Calu3 (cell line): Measurements from ENCODE around the gene NCAPH2. TPM values are rescaled to one million over a fixed set of nuclear protein-coding genes. Genes with fewer than 3 reads are reported as not detected.
A peak's percentile ranks its signal among the peaks of the same experiment; 100 is the strongest.

ENCODE experiments used
- BruUV-seq: library from RNA; stranded (reverse); fragments of 400-500 nt; replicated peaks from 2 replicates; lab custom pipeline; 2021; lab: Mats Ljungman, UMichigan
- CTCF ChIA-PET: fragments of 300-600 bp; sonication (Branson Sonifier 250); formaldehyde crosslinking; loops from one replicate; lab custom pipeline; 2022; ENCODE audit warnings: antibody characterized with exemption; lab: Charles Lee
- DNase-seq: peaks from one replicate; pipeline ENCODE4 v3.0.0; 2022
- H3K27ac Mint-ChIP-seq: one replicate; pipeline ENCODE4 v1.8.0; 2022; ENCODE audit warnings: mixed read lengths; ENCODE audit not compliant: unreplicated experiment
- H3K27me3 Mint-ChIP-seq: one replicate; pipeline ENCODE4 v1.8.0; 2022; ENCODE audit warnings: mixed read lengths; ENCODE audit not compliant: unreplicated experiment
- H3K36me3 Mint-ChIP-seq: one replicate; pipeline ENCODE4 v1.8.0; 2022; ENCODE audit warnings: mild to moderate bottlenecking, moderate library complexity, mixed read lengths; ENCODE audit not compliant: insufficient read depth, unreplicated experiment
- H3K4me1 Mint-ChIP-seq: one replicate; pipeline ENCODE4 v1.8.0; 2022; ENCODE audit warnings: mild to moderate bottlenecking, low read depth, mixed read lengths; ENCODE audit not compliant: unreplicated experiment
- H3K4me3 Mint-ChIP-seq: one replicate; pipeline ENCODE4 v1.8.0; 2022; ENCODE audit warnings: mild to moderate bottlenecking, low read depth, moderate library complexity, mixed read lengths; ENCODE audit not compliant: unreplicated experiment
- H3K9me3 Mint-ChIP-seq: one replicate; pipeline ENCODE4 v1.8.0; 2022; ENCODE audit warnings: low read depth, mixed read lengths; ENCODE audit not compliant: unreplicated experiment
- intact Hi-C: fragments of 100-400 bp; cut with micrococcal nuclease; formaldehyde crosslinking; loops from one replicate; pipeline ENCODE4 v1.10.0; 2022; ENCODE audit not compliant: unreplicated experiment
- total RNA-seq: library from RNA; stranded (reverse); gene quantifications from 2 replicates; pipeline ENCODE4 v1.2.3, GENCODE V29; 2022
- TF ChIP-seq, protein P1 (sequence below): fragments of 200-600 bp; IDR thresholded peaks from one replicate; pipeline ENCODE4 v1.8.0; 2022; ENCODE audit warnings: antibody characterized with exemption; ENCODE audit not compliant: unreplicated experiment

Gene NCAPH2
- total RNA-seq, 1 experiment from 2014 or later, result 92.0 TPM

- BruUV-seq, result TSS peak; percentile 85
These were observed 54.7 kb downstream of the NCAPH2 start, which contains the start of gene SYCE3 for GRCh38 chr22:50562523-50563412. SYCE3 (minus strand) TSS chr22:50562919; CDS start chr22:50556405, 6,514 bp downstream.

GRCh38 chr22:50563413-50564160 is 55.6 kb downstream of the NCAPH2 start:
- Mint-ChIP-seq H3K27ac (peak overlapping the region; percentile 80), H3K4me3 (peak overlapping the region; percentile 92), H3K4me1 (peaks cover 9% of the 10 kb centered on the region), H3K9me3 (no peaks in the 10 kb centered on the region), H3K36me3 (peaks cover 25% of the 10 kb centered on the region), H3K27me3 (no peaks in the 10 kb centered on the region)
- CTCF ChIA-PET, result interaction anchor here (0.7 to 2.2 kb wide), 9 partner anchors 18 to 288 kb away, joined by 3 to 19 read pairs (median 6); partner anchors contain the start of genes ARSA, KLHDC7B, LMF2 and NCAPH2
- no peak for DNase-seq
- BruUV-seq, result no TSS peak
- TF ChIP-seq, protein P1, sequence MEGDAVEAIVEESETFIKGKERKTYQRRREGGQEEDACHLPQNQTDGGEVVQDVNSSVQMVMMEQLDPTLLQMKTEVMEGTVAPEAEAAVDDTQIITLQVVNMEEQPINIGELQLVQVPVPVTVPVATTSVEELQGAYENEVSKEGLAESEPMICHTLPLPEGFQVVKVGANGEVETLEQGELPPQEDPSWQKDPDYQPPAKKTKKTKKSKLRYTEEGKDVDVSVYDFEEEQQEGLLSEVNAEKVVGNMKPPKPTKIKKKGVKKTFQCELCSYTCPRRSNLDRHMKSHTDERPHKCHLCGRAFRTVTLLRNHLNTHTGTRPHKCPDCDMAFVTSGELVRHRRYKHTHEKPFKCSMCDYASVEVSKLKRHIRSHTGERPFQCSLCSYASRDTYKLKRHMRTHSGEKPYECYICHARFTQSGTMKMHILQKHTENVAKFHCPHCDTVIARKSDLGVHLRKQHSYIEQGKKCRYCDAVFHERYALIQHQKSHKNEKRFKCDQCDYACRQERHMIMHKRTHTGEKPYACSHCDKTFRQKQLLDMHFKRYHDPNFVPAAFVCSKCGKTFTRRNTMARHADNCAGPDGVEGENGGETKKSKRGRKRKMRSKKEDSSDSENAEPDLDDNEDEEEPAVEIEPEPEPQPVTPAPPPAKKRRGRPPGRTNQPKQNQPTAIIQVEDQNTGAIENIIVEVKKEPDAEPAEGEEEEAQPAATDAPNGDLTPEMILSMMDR, result no peak
- intact Hi-C loops, result no loop called here

More at GRCh38 chr22:50562523-50563412, 54.7 kb downstream of the NCAPH2 start, which contains the start of gene SYCE3:
- H3K36me3 Mint-ChIP-seq, result peaks cover 22% of the 10 kb centered on the region
- peak within 1 kb of the TSS; percentile 80 for H3K27ac Mint-ChIP-seq
- no peaks in the 10 kb centered on the region for H3K9me3 Mint-ChIP-seq
- peak; percentile 99 for DNase-seq
- peaks cover 9% of the 10 kb centered on the region for H3K4me1 Mint-ChIP-seq
- H3K4me3 Mint-ChIP-seq, result peak within 1 kb of the TSS; percentile 92
- no peaks in the 10 kb centered on the region for H3K27me3 Mint-ChIP-seq
- intact Hi-C loops, result no loop called here
- TF ChIP-seq, protein P1, result peak; percentile 95
- CTCF ChIA-PET, result interaction anchor here (0.6 to 2.2 kb wide), 9 partner anchors 11 to 65 kb away, joined by 3 to 19 read pairs (median 6); partner anchors contain the start of genes ARSA, KLHDC7B, LMF2 and NCAPH2

DNA sequence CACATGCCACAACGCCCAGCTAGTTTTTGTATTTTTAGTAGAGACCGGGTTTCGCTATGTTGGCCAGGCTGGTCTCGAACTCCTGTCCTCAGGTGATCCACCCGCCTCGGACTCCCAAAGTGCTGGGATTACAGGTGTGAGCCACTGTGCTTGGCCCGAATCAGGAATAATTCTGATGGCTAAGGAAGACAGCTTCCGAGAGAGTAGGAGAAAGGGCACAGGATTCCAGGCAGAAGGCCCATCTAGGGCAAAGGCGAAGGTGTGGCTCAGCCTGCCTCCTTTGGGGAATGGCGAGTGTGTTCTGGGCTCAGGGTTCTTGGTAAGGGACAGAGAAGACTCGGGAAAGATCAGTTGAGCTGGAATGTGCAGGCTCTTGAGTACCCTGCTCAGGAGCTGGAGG is 56.3 kb downstream of the NCAPH2 start:
- H3K27ac Mint-ChIP-seq, result no peak overlapping the region
- no peaks in the 10 kb centered on the region for H3K9me3 Mint-ChIP-seq
- BruUV-seq, result no TSS peak
- H3K4me1 Mint-ChIP-seq, result peaks cover 9% of the 10 kb centered on the region
- intact Hi-C loops, result no loop called here
- no peaks in the 10 kb centered on the region for H3K27me3 Mint-ChIP-seq
- peak overlapping the region; percentile 92 for H3K4me3 Mint-ChIP-seq
- DNase-seq, result no peak
- TF ChIP-seq, protein P1, result no peak
- peaks cover 27% of the 10 kb centered on the region for H3K36me3 Mint-ChIP-seq
- CTCF ChIA-PET, result interaction anchor here (0.7 to 2.2 kb wide), 3 partner anchors 34 to 57 kb away, joined by 3 to 19 read pairs (median 12); partner anchors contain the start of genes SCO2 and TYMP

DNA sequence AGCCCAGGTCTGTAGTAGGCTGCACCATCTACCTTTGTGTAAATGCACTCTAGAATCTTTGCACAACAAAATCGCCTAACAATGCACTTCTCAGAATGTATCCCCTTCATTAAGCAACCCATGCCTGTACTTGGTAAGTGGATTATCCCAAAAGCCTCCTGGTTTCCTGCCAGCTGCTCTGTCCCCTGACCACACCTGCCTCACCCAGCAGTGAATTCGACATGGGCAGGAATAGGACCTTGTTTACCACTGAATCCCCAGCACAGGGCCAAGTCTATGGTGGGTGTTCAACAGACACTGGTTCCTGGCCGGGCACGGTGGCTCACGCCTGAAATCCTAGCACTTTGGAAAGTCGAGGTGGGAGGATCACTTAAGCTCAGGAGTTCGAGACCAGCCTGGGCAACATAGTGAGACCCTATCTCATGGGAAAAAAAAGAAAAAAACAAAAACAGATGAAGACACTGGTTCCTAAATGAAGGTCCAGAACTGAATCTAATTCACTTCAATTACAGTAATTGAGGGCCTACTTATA is 59.8 kb downstream of the NCAPH2 start:
- H3K4me1 Mint-ChIP-seq, result no peaks in the 10 kb centered on the region
- CTCF ChIA-PET, result no interaction called here
- TF ChIP-seq, protein P1, result no peak
- H3K27ac Mint-ChIP-seq, result no peak overlapping the region
- no peaks in the 10 kb centered on the region for H3K9me3 Mint-ChIP-seq
- intact Hi-C loops, result no loop called here
- no peak overlapping the region for H3K4me3 Mint-ChIP-seq
- H3K36me3 Mint-ChIP-seq, result peaks cover 40% of the 10 kb centered on the region
- no TSS peak for BruUV-seq
- no peaks in the 10 kb centered on the region for H3K27me3 Mint-ChIP-seq
- DNase-seq, result no peak
